ENCODE data around the gene GCNT1. TPM values are rescaled to one million over a fixed set of nuclear protein-coding genes. Genes with fewer than 3 reads are reported as not detected.

The GCNT1 gene
- total RNA-seq, 1 experiment from 2014 or later = 15.3 TPM

GRCh38 chr9:76424491-76424890, 34.5 kb upstream of the GCNT1 start:
- no peak for DNase-seq
- Histone ChIP-seq H3K9me3 (ENCODE audit: insufficient read depth, low read depth) (no peaks in the 10 kb centered on the region), H3K4me1 (replicated peaks; ENCODE audit: insufficient read depth) (no peaks in the 10 kb centered on the region), H2AFZ (no peak overlapping the region), H3F3A (ENCODE audit: insufficient read depth, low read depth) (no peaks in the 10 kb centered on the region), H3K4me2 (no peak overlapping the region), H3K27ac (no peak overlapping the region), H3K36me3 (ENCODE audit: low read depth) (no peaks in the 10 kb centered on the region), H3K27me3 (ENCODE audit: insufficient read depth, low read depth) (no peaks in the 10 kb centered on the region), H4K20me1 (ENCODE audit: insufficient read depth) (no peaks in the 10 kb centered on the region), H3K9me2 (ENCODE audit: insufficient read depth) (no peaks in the 10 kb centered on the region), H3K4me3 (no peak overlapping the region), H3K79me2 (ENCODE audit: low read depth) (no peaks in the 10 kb centered on the region)
- ChIA-PET POLR2A (ENCODE audit: unreplicated experiment) (no interaction called here), CTCF (no interaction called here)
- no TSS peak for BruUV-seq (replicated peaks)
- TF ChIP-seq CTCF (conservative IDR thresholded peaks at IDR 0.05) = no peak
- no peak for TF ChIP-seq EZH2 (IDR thresholded peaks at IDR 0.05; ENCODE audit: low read depth)
- intact Hi-C loops (cut with micrococcal nuclease; ENCODE audit: unreplicated experiment) = no loop called here

- H3K79me2 ChIP-seq (ENCODE audit: low read depth) = no peaks in the 10 kb centered on the region
- H3K4me1 ChIP-seq (replicated peaks; ENCODE audit: insufficient read depth) = no peaks in the 10 kb centered on the region
- H3K9me3 ChIP-seq (ENCODE audit: insufficient read depth, low read depth) = no peaks in the 10 kb centered on the region
- BruUV-seq (replicated peaks) = no TSS peak
- no peaks in the 10 kb centered on the region for H3F3A ChIP-seq (ENCODE audit: insufficient read depth, low read depth)
- POLR2A ChIA-PET (ENCODE audit: unreplicated experiment) = no interaction called here
- H3K4me3 ChIP-seq = no peak overlapping the region
- H3K9me2 ChIP-seq (ENCODE audit: insufficient read depth) = no peaks in the 10 kb centered on the region
- no peak overlapping the region for H2AFZ ChIP-seq
- H3K36me3 ChIP-seq (ENCODE audit: low read depth) = no peaks in the 10 kb centered on the region
- intact Hi-C loops (cut with micrococcal nuclease; ENCODE audit: unreplicated experiment) = no loop called here
- H4K20me1 ChIP-seq (ENCODE audit: insufficient read depth) = no peaks in the 10 kb centered on the region
- CTCF ChIA-PET = no interaction called here
- TF ChIP-seq EZH2 (IDR thresholded peaks at IDR 0.05; ENCODE audit: low read depth) = no peak
- DNase-seq = no peak
- H3K27me3 ChIP-seq (ENCODE audit: insufficient read depth, low read depth) = no peaks in the 10 kb centered on the region
- no peak overlapping the region for H3K4me2 ChIP-seq
- H3K27ac ChIP-seq = no peak overlapping the region
Measured at GRCh38 chr9:76425677-76426453, 33.1 kb upstream of the GCNT1 start.

- TF ChIP-seq CTCF (conservative IDR thresholded peaks at IDR 0.05) (no peak), EZH2 (IDR thresholded peaks at IDR 0.05; ENCODE audit: low read depth) (no peak)
- H3K27ac ChIP-seq = no peak overlapping the region
- no peaks in the 10 kb centered on the region for H3F3A ChIP-seq (ENCODE audit: insufficient read depth, low read depth)
- no TSS peak for BruUV-seq (replicated peaks)
- intact Hi-C loops (cut with micrococcal nuclease; ENCODE audit: unreplicated experiment) = no loop called here
- ChIA-PET CTCF (interaction anchor here (0.8 kb wide), 1 partner anchor 22 kb away, joined by 5 read pairs; no protein-coding TSS in a partner anchor), POLR2A (ENCODE audit: unreplicated experiment) (interaction anchor here (0.8 kb wide), 1 partner anchor 27 kb away, joined by 4 read pairs; no protein-coding TSS in a partner anchor)
- H3K4me1 ChIP-seq (replicated peaks; ENCODE audit: insufficient read depth) = no peaks in the 10 kb centered on the region
- no peak for DNase-seq
- no peaks in the 10 kb centered on the region for H3K9me2 ChIP-seq (ENCODE audit: insufficient read depth)
- H3K79me2 ChIP-seq (ENCODE audit: low read depth) = no peaks in the 10 kb centered on the region
- H2AFZ ChIP-seq = no peak overlapping the region
- no peak overlapping the region for H3K4me3 ChIP-seq
- H3K27me3 ChIP-seq (ENCODE audit: insufficient read depth, low read depth) = no peaks in the 10 kb centered on the region
- H3K36me3 ChIP-seq (ENCODE audit: low read depth) = no peaks in the 10 kb centered on the region
- H4K20me1 ChIP-seq (ENCODE audit: insufficient read depth) = no peaks in the 10 kb centered on the region
- H3K4me2 ChIP-seq = no peak overlapping the region
- H3K9me3 ChIP-seq (ENCODE audit: insufficient read depth, low read depth) = no peaks in the 10 kb centered on the region
Measured at GRCh38 chr9:76426807-76427419, 32.1 kb upstream of the GCNT1 start.

Data from PC-9 (cell line).